ENCODE results near the gene TBCD.

Gene TBCD

GRCh38 chr17:82907797-82908542, 156.1 kb downstream of the TBCD start:
- DNase-seq (ENCODE audit: low read depth): no peak

- no peak for DNase-seq (ENCODE audit: low read depth)
These were observed 156.8 kb downstream of the TBCD start for GRCh38 chr17:82908543-82909160.

- DNase-seq (ENCODE audit: low read depth): peak; percentile 15
These were observed 157.5 kb downstream of the TBCD start for GRCh38 chr17:82909322-82909904.

DNA sequence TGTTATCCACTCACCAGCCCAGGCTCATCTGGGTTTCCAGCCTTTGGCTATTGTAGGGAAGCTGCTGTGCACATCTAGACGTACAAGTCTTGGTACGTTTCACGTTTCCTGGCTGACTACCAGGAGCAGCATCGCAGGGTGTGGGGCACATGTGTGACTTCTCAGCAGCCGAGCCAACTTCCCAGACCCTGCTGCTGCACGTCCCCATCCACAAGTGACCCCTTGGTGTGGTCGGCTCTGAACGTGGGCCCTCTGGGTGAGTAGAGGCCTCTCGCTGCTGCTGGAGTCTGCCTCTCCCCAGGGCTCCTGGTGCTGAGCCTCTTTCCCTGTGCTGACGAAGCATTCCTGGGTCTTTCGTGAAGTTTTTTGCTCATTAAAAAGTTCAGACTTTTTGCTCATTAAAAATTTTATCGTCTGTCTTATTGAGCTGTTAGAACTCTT, 158.2 kb downstream of the TBCD start:
- DNase-seq (ENCODE audit: low read depth): no peak

- DNase-seq (ENCODE audit: low read depth): no peak
These were observed 158.9 kb downstream of the TBCD start for GRCh38 chr17:82910770-82911169.

DNA sequence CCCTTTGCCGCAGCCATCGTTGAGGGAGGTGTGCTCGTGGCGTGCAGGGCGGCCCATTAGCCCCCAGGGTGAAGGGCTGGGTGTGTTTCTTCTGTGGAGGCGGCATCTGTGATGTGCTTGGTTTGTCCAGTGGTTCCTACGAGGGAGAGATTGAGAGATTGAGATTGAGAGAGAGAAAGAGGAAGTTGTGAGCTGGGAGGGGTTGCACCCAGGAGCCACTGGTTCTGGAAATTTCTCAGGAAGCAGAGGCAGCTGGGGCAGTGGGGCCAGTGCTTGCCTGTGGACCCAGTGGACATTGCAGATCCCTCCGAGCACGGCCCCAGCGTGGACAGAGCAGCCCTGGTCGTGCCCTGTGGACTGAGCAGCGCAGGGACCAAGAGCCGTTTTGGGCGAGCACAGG, 160.0 kb downstream of the TBCD start:
- DNase-seq (ENCODE audit: low read depth): no peak

DNA sequence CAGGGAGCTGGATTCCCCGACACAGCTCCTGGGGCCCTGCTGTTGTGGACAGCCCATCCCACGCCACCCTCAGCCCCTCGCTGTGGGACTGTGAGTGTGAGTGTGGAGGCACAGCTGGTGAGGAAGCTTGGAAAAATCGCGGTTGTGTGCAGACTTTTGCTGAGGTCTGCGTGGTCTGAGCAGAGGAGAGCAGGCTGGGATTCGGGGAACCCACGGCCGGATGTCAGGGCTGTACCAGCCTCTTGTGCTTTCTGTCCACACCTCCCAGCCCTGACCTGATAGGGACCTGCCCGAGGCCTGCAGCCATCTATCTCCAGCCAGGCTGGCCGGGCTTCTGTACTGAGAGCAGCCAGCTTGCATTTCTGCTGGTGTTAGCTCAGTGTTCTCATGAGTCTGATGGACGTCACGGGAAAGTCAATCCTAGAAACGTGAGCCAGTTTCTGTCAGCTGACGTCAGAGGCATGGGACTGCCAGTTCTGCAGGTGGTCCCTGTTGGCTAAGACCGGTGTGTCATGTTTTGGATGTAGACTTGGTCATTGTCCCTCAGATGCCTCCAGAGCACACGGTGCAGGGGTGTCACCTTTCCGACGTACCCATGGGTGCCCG, 160.7 kb downstream of the TBCD start:
- DNase-seq (ENCODE audit: low read depth): no peak

GRCh38 chr17:82913304-82914043, 161.6 kb downstream of the TBCD start:
- DNase-seq (ENCODE audit: low read depth): no peak

- no peak for DNase-seq (ENCODE audit: low read depth)
These were observed 162.5 kb downstream of the TBCD start for GRCh38 chr17:82914375-82914774.

- no peak for DNase-seq (ENCODE audit: low read depth)
These were observed 163.3 kb downstream of the TBCD start for GRCh38 chr17:82915010-82915756.

- DNase-seq (ENCODE audit: low read depth): no peak
These were observed 163.8 kb downstream of the TBCD start for GRCh38 chr17:82915757-82916027.

- no peak for DNase-seq (ENCODE audit: low read depth)
These were observed 166.0 kb downstream of the TBCD start for GRCh38 chr17:82917699-82918345.

DNA sequence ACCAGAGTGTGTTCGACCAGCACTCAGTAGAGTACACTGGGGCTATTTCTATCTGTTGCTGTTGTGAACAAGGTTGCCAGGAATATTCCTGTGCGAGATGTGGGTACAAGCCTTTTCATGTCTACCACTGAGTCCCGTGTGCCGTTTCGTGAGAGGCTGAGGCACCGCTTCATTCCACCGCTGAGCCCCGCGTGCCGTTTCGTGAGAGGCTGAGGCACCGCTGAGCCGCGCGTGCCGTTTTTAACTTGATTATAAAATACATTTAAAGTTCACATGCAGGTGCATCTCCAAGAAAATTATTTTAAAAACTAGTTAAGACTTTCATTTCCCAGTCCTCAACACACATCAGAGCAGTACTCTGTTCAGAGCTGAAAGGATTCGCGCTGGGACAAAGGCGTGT, 166.6 kb downstream of the TBCD start:
- DNase-seq (ENCODE audit: low read depth): no peak

- no peak for DNase-seq (ENCODE audit: low read depth)
These were observed 168.3 kb downstream of the TBCD start for GRCh38 chr17:82920150-82920549.

DNA sequence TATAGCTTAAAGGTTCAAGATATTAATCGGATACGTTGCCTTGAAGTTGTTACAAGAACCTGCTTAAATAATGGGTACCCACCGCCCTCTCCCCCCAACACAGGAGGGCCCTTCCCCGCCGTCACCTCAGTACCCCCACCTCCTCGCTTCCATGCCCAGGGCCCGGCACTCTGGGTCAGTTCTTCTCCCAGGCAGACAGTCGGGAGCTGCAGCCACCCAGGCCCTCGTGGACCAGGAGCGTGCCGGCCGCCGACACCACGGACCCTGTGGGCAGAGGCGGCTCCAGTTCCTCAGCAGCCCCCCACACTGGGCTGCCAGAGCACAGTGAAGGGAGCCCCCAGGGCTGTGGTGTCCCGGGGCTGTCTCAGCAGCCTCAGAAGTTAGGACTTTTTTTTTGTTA, 168.8 kb downstream of the TBCD start:
- no peak for DNase-seq (ENCODE audit: low read depth)

GRCh38 chr17:82921426-82921825, 169.6 kb downstream of the TBCD start:
- DNase-seq (ENCODE audit: low read depth): no peak

- no peak for DNase-seq (ENCODE audit: low read depth)
These were observed 170.8 kb downstream of the TBCD start for GRCh38 chr17:82922646-82923045.

DNA sequence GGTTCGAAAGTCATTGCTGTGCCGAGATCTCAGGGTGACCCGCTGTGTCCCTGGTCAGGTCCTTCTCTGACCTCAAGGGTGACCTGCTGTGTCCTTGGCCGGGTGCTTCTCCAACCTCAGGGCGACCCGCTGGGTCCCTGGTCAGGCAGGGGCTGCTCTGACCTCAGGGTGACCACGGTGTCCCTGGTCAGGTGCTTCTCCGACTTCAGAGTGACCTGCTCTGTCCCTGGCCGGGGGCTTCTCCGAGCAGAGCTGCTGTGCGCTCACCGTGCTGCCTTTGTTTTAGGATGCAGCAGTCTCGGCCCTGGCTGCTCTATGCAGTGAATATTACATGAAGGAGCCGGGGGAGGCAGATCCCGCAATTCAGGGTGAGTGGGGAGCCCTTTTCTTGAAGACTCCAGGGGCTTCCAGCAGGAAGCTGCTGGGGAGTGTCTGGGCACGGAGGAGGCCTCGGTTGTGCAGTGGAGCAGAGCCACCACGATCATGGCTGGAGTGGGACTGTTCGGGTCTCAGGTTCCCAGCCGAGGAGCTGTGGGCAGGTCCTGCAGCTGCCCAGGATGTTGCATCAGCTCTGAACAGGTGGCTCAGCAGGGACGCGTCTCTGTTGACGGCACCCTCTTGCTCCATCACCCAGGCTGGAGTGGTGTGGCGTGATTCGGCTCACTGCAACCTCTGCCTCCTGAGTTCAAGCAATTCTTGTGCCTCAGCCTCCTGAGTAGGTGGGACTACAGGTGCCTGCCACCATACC, 171.7 kb downstream of the TBCD start:
- no peak for DNase-seq (ENCODE audit: low read depth)

- no peak for DNase-seq (ENCODE audit: low read depth)
These were observed 172.3 kb downstream of the TBCD start for GRCh38 chr17:82924214-82924613.

DNA sequence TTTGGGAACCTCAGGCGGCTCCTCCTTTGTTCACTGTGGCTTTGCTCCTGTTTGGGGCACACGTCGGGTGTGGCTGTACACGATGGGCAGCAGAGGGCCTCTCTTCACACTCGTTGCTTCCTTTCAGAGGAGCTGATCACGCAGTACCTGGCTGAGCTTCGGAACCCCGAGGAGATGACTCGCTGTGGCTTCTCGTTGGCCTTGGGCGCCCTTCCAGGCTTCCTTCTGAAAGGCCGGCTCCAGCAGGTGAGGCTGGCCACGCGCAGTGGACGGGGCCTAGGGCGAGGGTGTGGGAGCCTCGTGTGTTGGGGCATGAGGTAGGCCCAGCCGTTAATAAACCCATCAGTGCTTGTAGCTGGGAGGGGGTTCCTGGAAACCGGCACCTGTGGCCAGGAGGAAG, 172.9 kb downstream of the TBCD start:
- no peak for DNase-seq (ENCODE audit: low read depth)

DNA sequence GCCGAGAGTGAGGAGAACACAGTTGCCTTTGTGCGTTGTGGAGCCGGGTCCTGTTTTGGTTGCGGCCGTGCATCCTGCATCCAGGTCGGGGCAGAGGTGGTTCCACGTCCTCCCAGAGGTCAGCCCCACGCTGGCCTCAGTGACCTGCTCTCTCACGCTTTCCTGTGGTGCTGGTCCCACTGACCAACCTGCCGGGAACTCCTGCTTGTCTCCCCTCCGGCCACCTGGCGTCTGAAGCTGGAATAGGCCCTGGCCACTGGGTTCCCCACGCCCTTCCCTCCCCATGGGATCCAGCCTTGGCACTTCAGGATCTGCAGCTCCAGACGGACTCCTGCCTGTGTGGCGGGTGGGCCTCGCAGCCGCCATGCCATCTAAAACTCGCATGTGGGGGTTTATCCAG, 173.5 kb downstream of the TBCD start:
- no peak for DNase-seq (ENCODE audit: low read depth)

All from stimulated activated CD8-positive, alpha-beta memory T cell treated with anti-CD3 and anti-CD28 coated beads, Interleukin-15, amount 100 ng/mL, for 1 hour (primary cell).